Activated T-cell treated with anti-CD3 and anti-CD28 coated beads, Interleukin-2, amount 50 U/mL, for 24 hours (primary cell): ENCODE data around the gene LKAAEAR1.

Source experiments
- DNase-seq: peaks from one replicate; pipeline ENCODE4 v3.0.0-alpha.2; 2020
- H3K27ac Mint-ChIP-seq: 2 replicates; pipeline ENCODE4 v1.8.0; 2020; ENCODE audit warnings: mild to moderate bottlenecking, mixed read lengths
- H3K27me3 Mint-ChIP-seq: 2 replicates; pipeline ENCODE4 v1.8.0; 2020; ENCODE audit warnings: mixed read lengths
- H3K36me3 Mint-ChIP-seq: 2 replicates; pipeline ENCODE4 v1.8.0; 2020; ENCODE audit warnings: low read depth, mixed read lengths
- H3K4me1 Mint-ChIP-seq: 2 replicates; pipeline ENCODE4 v1.8.0; 2020; ENCODE audit warnings: low read depth, mixed read lengths
- H3K4me3 Mint-ChIP-seq: 2 replicates; pipeline ENCODE4 v1.8.0; 2020; ENCODE audit warnings: mild to moderate bottlenecking, moderate library complexity, mixed read lengths
- H3K9me3 Mint-ChIP-seq: 2 replicates; pipeline ENCODE4 v1.8.0; 2020; ENCODE audit warnings: mixed read lengths

LKAAEAR1 gene

GRCh38 chr20:64080813-64081623 lies 3.2 kb downstream of the LKAAEAR1 start:
- Mint-ChIP-seq H3K4me1 (peaks cover 46% of the 10 kb centered on the region), H3K4me3 (peak overlapping the region; percentile 74), H3K27me3 (peaks cover 18% of the 10 kb centered on the region), H3K9me3 (no peaks in the 10 kb centered on the region), H3K27ac (no peak overlapping the region), H3K36me3 (peaks cover 7% of the 10 kb centered on the region)
- DNase-seq, result no peak

- Mint-ChIP-seq H3K27ac (peak within 1 kb of the TSS; percentile 86), H3K4me1 (peaks cover 47% of the 10 kb centered on the region), H3K27me3 (peaks cover 14% of the 10 kb centered on the region), H3K36me3 (peaks cover 15% of the 10 kb centered on the region), H3K9me3 (no peaks in the 10 kb centered on the region), H3K4me3 (peak within 1 kb of the TSS; percentile 89)
- DNase-seq, result no peak
These were observed 4.0 kb downstream of the LKAAEAR1 start, which contains the start of gene OPRL1 for GRCh38 chr20:64080013-64080812. OPRL1 (plus strand) TSS chr20:64080082; CDS start chr20:64092721, 12,639 bp downstream.

- H3K4me1 Mint-ChIP-seq, result peaks cover 47% of the 10 kb centered on the region
- peaks cover 22% of the 10 kb centered on the region for H3K36me3 Mint-ChIP-seq
- no peaks in the 10 kb centered on the region for H3K9me3 Mint-ChIP-seq
- H3K4me3 Mint-ChIP-seq, result peak within 1 kb of the TSS; percentile 89
- peaks cover 10% of the 10 kb centered on the region for H3K27me3 Mint-ChIP-seq
- peak within 1 kb of the TSS; percentile 86 for H3K27ac Mint-ChIP-seq
- peak; percentile 81 for DNase-seq
These were observed 4.8 kb downstream of the LKAAEAR1 start, which contains the start of gene RGS19 for GRCh38 chr20:64079273-64080012. RGS19 (minus strand) TSS chr20:64079518; CDS start chr20:64076886, 2,632 bp downstream.

GRCh38 chr20:64078934-64079272 lies 5.3 kb downstream of the LKAAEAR1 start:
- Mint-ChIP-seq H3K4me3 (peak overlapping the region; percentile 89), H3K9me3 (no peaks in the 10 kb centered on the region), H3K27ac (peak overlapping the region; percentile 86), H3K4me1 (peaks cover 43% of the 10 kb centered on the region), H3K27me3 (peaks cover 6% of the 10 kb centered on the region), H3K36me3 (peaks cover 27% of the 10 kb centered on the region)
- DNase-seq, result no peak

GRCh38 chr20:64077876-64078551 lies 6.2 kb downstream of the LKAAEAR1 start:
- H3K36me3 Mint-ChIP-seq, result peaks cover 35% of the 10 kb centered on the region
- H3K9me3 Mint-ChIP-seq, result no peaks in the 10 kb centered on the region
- peak overlapping the region; percentile 89 for H3K4me3 Mint-ChIP-seq
- peak overlapping the region; percentile 91 for H3K27ac Mint-ChIP-seq
- peaks cover 40% of the 10 kb centered on the region for H3K4me1 Mint-ChIP-seq
- DNase-seq, result peak; percentile 67
- H3K27me3 Mint-ChIP-seq, result peaks cover 6% of the 10 kb centered on the region

GRCh38 chr20:64077541-64077875 lies 6.7 kb downstream of the LKAAEAR1 start:
- Mint-ChIP-seq H3K9me3 (no peaks in the 10 kb centered on the region), H3K36me3 (peaks cover 39% of the 10 kb centered on the region), H3K4me3 (peak overlapping the region; percentile 89), H3K4me1 (peaks cover 37% of the 10 kb centered on the region), H3K27me3 (peaks cover 6% of the 10 kb centered on the region), H3K27ac (peak overlapping the region; percentile 91)
- DNase-seq, result no peak

- peaks cover 43% of the 10 kb centered on the region for H3K36me3 Mint-ChIP-seq
- peaks cover 5% of the 10 kb centered on the region for H3K27me3 Mint-ChIP-seq
- H3K9me3 Mint-ChIP-seq, result no peaks in the 10 kb centered on the region
- peak; percentile 66 for DNase-seq
- peak overlapping the region; percentile 89 for H3K4me3 Mint-ChIP-seq
- H3K27ac Mint-ChIP-seq, result peak overlapping the region; percentile 91
- peaks cover 33% of the 10 kb centered on the region for H3K4me1 Mint-ChIP-seq
These were observed 7.1 kb downstream of the LKAAEAR1 start for GRCh38 chr20:64077094-64077493.

GRCh38 chr20:64076061-64076997 lies 7.9 kb downstream of the LKAAEAR1 start:
- peaks cover 29% of the 10 kb centered on the region for H3K4me1 Mint-ChIP-seq
- peak overlapping the region; percentile 89 for H3K4me3 Mint-ChIP-seq
- no peaks in the 10 kb centered on the region for H3K27me3 Mint-ChIP-seq
- no peaks in the 10 kb centered on the region for H3K9me3 Mint-ChIP-seq
- H3K27ac Mint-ChIP-seq, result peak overlapping the region; percentile 91
- H3K36me3 Mint-ChIP-seq, result peaks cover 48% of the 10 kb centered on the region
- DNase-seq, result no peak

GRCh38 chr20:64075556-64075955 lies 8.6 kb downstream of the LKAAEAR1 start:
- Mint-ChIP-seq H3K4me1 (peaks cover 27% of the 10 kb centered on the region), H3K36me3 (peaks cover 48% of the 10 kb centered on the region), H3K27ac (peak overlapping the region; percentile 79), H3K9me3 (no peaks in the 10 kb centered on the region), H3K27me3 (no peaks in the 10 kb centered on the region), H3K4me3 (no peak overlapping the region)
- DNase-seq, result no peak

GRCh38 chr20:64074963-64075362 lies 9.2 kb downstream of the LKAAEAR1 start:
- no peak for DNase-seq
- Mint-ChIP-seq H3K4me1 (peaks cover 21% of the 10 kb centered on the region), H3K4me3 (no peak overlapping the region), H3K27ac (peak overlapping the region; percentile 79), H3K27me3 (no peaks in the 10 kb centered on the region), H3K9me3 (no peaks in the 10 kb centered on the region), H3K36me3 (peaks cover 48% of the 10 kb centered on the region)

GRCh38 chr20:64074184-64074789 lies 9.9 kb downstream of the LKAAEAR1 start:
- no peaks in the 10 kb centered on the region for H3K9me3 Mint-ChIP-seq
- H3K36me3 Mint-ChIP-seq, result peaks cover 48% of the 10 kb centered on the region
- no peaks in the 10 kb centered on the region for H3K27me3 Mint-ChIP-seq
- H3K4me3 Mint-ChIP-seq, result no peak overlapping the region
- H3K4me1 Mint-ChIP-seq, result peaks cover 23% of the 10 kb centered on the region
- no peak overlapping the region for H3K27ac Mint-ChIP-seq
- DNase-seq, result no peak

GRCh38 chr20:64073476-64074183 lies 10.6 kb downstream of the LKAAEAR1 start:
- DNase-seq, result no peak
- Mint-ChIP-seq H3K36me3 (peaks cover 43% of the 10 kb centered on the region), H3K27me3 (no peaks in the 10 kb centered on the region), H3K4me3 (no peak overlapping the region), H3K27ac (peak overlapping the region; percentile 40), H3K4me1 (peaks cover 18% of the 10 kb centered on the region), H3K9me3 (no peaks in the 10 kb centered on the region)
